HCT116 (cell line): ENCODE data around the gene HNF1B. TPM values are rescaled to one million over a fixed set of nuclear protein-coding genes. Genes with fewer than 3 reads are reported as not detected.

Source experiments
- ATAC-seq: fragments of 200-7000 bp; cut with Tn5 transposase; 2 replicates; pipeline ENCODE4 v1.9.1; 2020; ENCODE audit warnings: mild to moderate bottlenecking, moderate library complexity
- BruUV-seq: library from RNA; stranded (reverse); fragments of 400-500 nt; replicated peaks from 2 replicates; lab custom pipeline; 2021; lab: Mats Ljungman, UMichigan
- CTCF ChIA-PET: fragments of 300-600 bp; sonication (Branson Sonifier 250); formaldehyde crosslinking; loops from one replicate; lab custom pipeline; 2021; ENCODE audit warnings: antibody characterized with exemption; lab: Charles Lee
- POLR2A ChIA-PET: fragments of 300-600, 350-600 bp; sonication (Branson Sonifier 250); formaldehyde crosslinking; loops from one replicate; lab custom pipeline; 2021; ENCODE audit warnings: antibody characterized with exemption; lab: Charles Lee
- RAD21 ChIA-PET, 2 experiments: fragments of 300-600 bp; sonication (Branson Sonifier 250); formaldehyde crosslinking; loops; one replicate each; lab custom pipeline; 2023; ENCODE audit warnings: low total read pairs in 2 of 2; ENCODE audit not compliant: uncharacterized antibody in 2 of 2, unreplicated experiment in 2 of 2, low non-redundant PET in 1 of 2; lab: Charles Lee
- DNase-seq: peaks from one replicate; pipeline ENCODE4 v3.0.0-alpha.2; 2010; ENCODE audit warnings: low read depth, low spot score
- H2AFZ ChIP-seq: fragments of 200-600 bp; shearing (Covaris generic), sonication (generic); 2 replicates; pipeline ENCODE4 v1.6.1; 2017; ENCODE audit warnings: low read depth, mixed run types, mixed read lengths, antibody characterized with exemption, low read length; ENCODE audit not compliant: poor library complexity, severe bottlenecking
- H3K27ac ChIP-seq: 2 replicates; pipeline ENCODE4 v1.5.1; 2012; ENCODE audit warnings: low read depth, low read length
- H3K27me3 ChIP-seq: fragments of 200-600 bp; sonication (generic); 2 replicates; pipeline ENCODE4 v1.6.1; 2016; ENCODE audit warnings: mixed run types, low read length, mixed read lengths; ENCODE audit not compliant: insufficient read depth
- H3K36me3 ChIP-seq, 2 experiments: fragments of 200-500 bp in 1 of 2; fragments of 200-600 bp in 1 of 2; sonication (Bioruptor generic) in 1 of 2; sonication (generic) in 1 of 2; 2 replicates each; pipeline versions ENCODE4 v1.5.1 to v1.6.1; 2014 to 2016; ENCODE audit warnings: low read length in 2 of 2, inconsistent platforms in 1 of 2, mixed read lengths in 1 of 2, mixed run types in 1 of 2; ENCODE audit not compliant: insufficient read depth in 2 of 2, control insufficient read depth in 1 of 2
- H3K4me1 ChIP-seq, 2 experiments: fragments of 200-600 bp in 1 of 2; sonication (generic) in 1 of 2; 2 replicates each; pipeline versions ENCODE4 v1.5.1 to v1.6.1; 2012 to 2017; ENCODE audit warnings: low read length in 2 of 2, inconsistent platforms in 1 of 2, mild to moderate bottlenecking in 1 of 2, mixed read lengths in 1 of 2, mixed run types in 1 of 2, moderate library complexity in 1 of 2; ENCODE audit not compliant: insufficient read depth in 2 of 2, control insufficient read depth in 1 of 2
- H3K4me2 ChIP-seq: fragments of 200-600 bp; sonication (generic); 2 replicates; pipeline ENCODE4 v1.6.1; 2017; ENCODE audit warnings: mixed run types, low read length, mixed read lengths
- H3K4me3 ChIP-seq, 2 experiments: fragments of 200-600 bp in 1 of 2; sonication (generic) in 1 of 2; replicated peaks in 1 of 2; 2 replicates each; pipeline ENCODE4 v1.5.1; 2011 to 2016; ENCODE audit warnings: low read length in 2 of 2, control low read depth in 1 of 2, low read depth in 1 of 2, mild to moderate bottlenecking in 1 of 2, mixed read lengths in 1 of 2, mixed run types in 1 of 2
- H3K79me2 ChIP-seq: fragments of 200-600 bp; sonication (generic); 2 replicates; pipeline ENCODE4 v1.6.1; 2017; ENCODE audit warnings: mild to moderate bottlenecking, mixed run types, low read length, moderate library complexity, mixed read lengths; ENCODE audit not compliant: insufficient read depth
- H3K9ac ChIP-seq: fragments of 200-600 bp; sonication (generic); 2 replicates; pipeline ENCODE4 v1.6.1; 2016; ENCODE audit warnings: low read length, mixed read lengths
- H3K9me2 ChIP-seq: fragments of 200-600 bp; sonication (generic), shearing (Covaris generic); 2 replicates; pipeline ENCODE4 v1.6.1; 2017; ENCODE audit warnings: mixed run types, mild to moderate bottlenecking, moderate library complexity; ENCODE audit not compliant: insufficient read depth
- H3K9me3 ChIP-seq, 2 experiments: fragments of 200-500 bp in 1 of 2; fragments of 200-600 bp in 1 of 2; sonication (Bioruptor generic) in 1 of 2; sonication (generic) in 1 of 2; 2 replicates each; pipeline ENCODE4 v1.6.1; 2014 to 2017; ENCODE audit warnings: low read length in 2 of 2, mixed read lengths in 2 of 2, inconsistent platforms in 1 of 2, low read depth in 1 of 2, mild to moderate bottlenecking in 1 of 2, mixed run types in 1 of 2, moderate library complexity in 1 of 2; ENCODE audit not compliant: control insufficient read depth in 1 of 2, insufficient read depth in 1 of 2
- H4K20me1 ChIP-seq: fragments of 200-600 bp; sonication (generic), shearing (Covaris generic); 2 replicates; pipeline ENCODE4 v1.6.1; 2017; ENCODE audit warnings: mixed run types, mild to moderate bottlenecking, moderate library complexity; ENCODE audit not compliant: insufficient read depth
- CEBPB ChIP-seq: IDR thresholded peaks from 2 replicates; pipeline ENCODE4 v1.6.1; 2012; ENCODE audit warnings: low read depth
- ELF1 ChIP-seq: IDR thresholded peaks from 2 replicates; pipeline ENCODE4 v1.6.1; 2012; ENCODE audit warnings: low read depth, borderline replicate concordance
- EZH2 ChIP-seq: fragments of 200-600 bp; sonication (generic); IDR thresholded peaks from 2 replicates; pipeline ENCODE4 v1.6.1; 2017; ENCODE audit warnings: antibody characterized with exemption, mixed run types
- EZH2phosphoT487 ChIP-seq: fragments of 200-600 bp; IDR thresholded peaks from 2 replicates; pipeline ENCODE4 v1.6.1; 2018; ENCODE audit warnings: antibody characterized with exemption, borderline replicate concordance
- FOSL1 ChIP-seq: IDR thresholded peaks from 2 replicates; pipeline ENCODE4 v1.6.1; 2012; ENCODE audit warnings: low read depth
- POLR2AphosphoS5 ChIP-seq: IDR thresholded peaks from 2 replicates; pipeline ENCODE4 v1.6.1; 2011; ENCODE audit warnings: mild to moderate bottlenecking, low read depth, low read length, moderate library complexity
- SP1 ChIP-seq: IDR thresholded peaks from 2 replicates; pipeline ENCODE4 v1.6.1; 2012; ENCODE audit warnings: low read depth
- YY1 ChIP-seq: IDR thresholded peaks from 2 replicates; pipeline ENCODE4 v1.6.1; 2011; ENCODE audit warnings: low read length, low read depth, moderate library complexity, mild to moderate bottlenecking; ENCODE audit not compliant: insufficient replicate concordance; ENCODE audit errors: extremely low read depth
- ZFX ChIP-seq: fragments of 450-650 bp; IDR thresholded peaks from 2 replicates; pipeline ENCODE4 v1.6.1; 2017
- intact Hi-C: fragments of 100-400 bp; cut with micrococcal nuclease; formaldehyde crosslinking; loops from 2 replicates; pipeline ENCODE4 v1.10.0; 2022
- total RNA-seq: library from RNA; stranded (reverse); gene quantifications from one replicate; pipeline ENCODE4 v1.2.1, GENCODE V29; 2021; ENCODE audit not compliant: unreplicated experiment
- TF ChIP-seq, protein P1 (sequence below): IDR thresholded peaks from 2 replicates; pipeline ENCODE4 v1.6.1; 2012; ENCODE audit warnings: low read depth
- TF ChIP-seq, protein P2 (sequence below): IDR thresholded peaks from 2 replicates; pipeline ENCODE4 v1.6.1; 2012
- TF ChIP-seq, protein P3 (sequence below), 3 experiments: fragments of 200-600 bp in 1 of 3; sonication (generic) in 1 of 3; IDR thresholded peaks in 2 of 3; conservative IDR thresholded peaks in 1 of 3; 2 replicates each; pipeline ENCODE4 v1.5.1; 2012 to 2017; ENCODE audit warnings: low read depth in 2 of 3, low read length in 2 of 3, antibody characterized with exemption in 1 of 3, borderline replicate concordance in 1 of 3, control low read depth in 1 of 3, mild to moderate bottlenecking in 1 of 3, mixed read lengths in 1 of 3, mixed run types in 1 of 3, moderate library complexity in 1 of 3; ENCODE audit not compliant: insufficient read depth in 1 of 3

HNF1B gene
- total RNA-seq, 1 experiment from 2014 or later, result 3.6 TPM

DNA sequence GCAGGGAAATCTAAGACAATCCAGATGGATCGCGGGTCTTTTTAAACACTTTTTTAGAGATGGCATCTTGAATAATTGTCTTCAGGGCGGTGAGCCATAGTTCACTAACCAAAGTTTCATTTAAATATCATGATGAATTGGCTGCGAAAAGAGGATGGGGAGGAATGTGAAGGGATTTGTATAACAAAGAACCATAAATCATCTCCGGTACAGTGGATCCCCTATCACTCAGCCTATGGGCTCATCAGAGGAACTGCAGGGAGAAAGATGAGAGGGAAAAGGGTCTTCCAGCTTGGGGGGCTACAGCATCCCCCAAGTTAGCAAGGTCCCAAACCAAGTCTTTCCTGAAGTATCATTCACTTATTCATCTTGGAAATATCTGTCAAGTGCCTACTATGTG lies 84.9 kb downstream of the HNF1B start (continued):
- TF ChIP-seq ELF1 (no peak), SP1 (no peak), FOSL1 (no peak), YY1 (no peak)
- TF ChIP-seq, protein P1, sequence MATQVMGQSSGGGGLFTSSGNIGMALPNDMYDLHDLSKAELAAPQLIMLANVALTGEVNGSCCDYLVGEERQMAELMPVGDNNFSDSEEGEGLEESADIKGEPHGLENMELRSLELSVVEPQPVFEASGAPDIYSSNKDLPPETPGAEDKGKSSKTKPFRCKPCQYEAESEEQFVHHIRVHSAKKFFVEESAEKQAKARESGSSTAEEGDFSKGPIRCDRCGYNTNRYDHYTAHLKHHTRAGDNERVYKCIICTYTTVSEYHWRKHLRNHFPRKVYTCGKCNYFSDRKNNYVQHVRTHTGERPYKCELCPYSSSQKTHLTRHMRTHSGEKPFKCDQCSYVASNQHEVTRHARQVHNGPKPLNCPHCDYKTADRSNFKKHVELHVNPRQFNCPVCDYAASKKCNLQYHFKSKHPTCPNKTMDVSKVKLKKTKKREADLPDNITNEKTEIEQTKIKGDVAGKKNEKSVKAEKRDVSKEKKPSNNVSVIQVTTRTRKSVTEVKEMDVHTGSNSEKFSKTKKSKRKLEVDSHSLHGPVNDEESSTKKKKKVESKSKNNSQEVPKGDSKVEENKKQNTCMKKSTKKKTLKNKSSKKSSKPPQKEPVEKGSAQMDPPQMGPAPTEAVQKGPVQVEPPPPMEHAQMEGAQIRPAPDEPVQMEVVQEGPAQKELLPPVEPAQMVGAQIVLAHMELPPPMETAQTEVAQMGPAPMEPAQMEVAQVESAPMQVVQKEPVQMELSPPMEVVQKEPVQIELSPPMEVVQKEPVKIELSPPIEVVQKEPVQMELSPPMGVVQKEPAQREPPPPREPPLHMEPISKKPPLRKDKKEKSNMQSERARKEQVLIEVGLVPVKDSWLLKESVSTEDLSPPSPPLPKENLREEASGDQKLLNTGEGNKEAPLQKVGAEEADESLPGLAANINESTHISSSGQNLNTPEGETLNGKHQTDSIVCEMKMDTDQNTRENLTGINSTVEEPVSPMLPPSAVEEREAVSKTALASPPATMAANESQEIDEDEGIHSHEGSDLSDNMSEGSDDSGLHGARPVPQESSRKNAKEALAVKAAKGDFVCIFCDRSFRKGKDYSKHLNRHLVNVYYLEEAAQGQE, result no peak

DNA sequence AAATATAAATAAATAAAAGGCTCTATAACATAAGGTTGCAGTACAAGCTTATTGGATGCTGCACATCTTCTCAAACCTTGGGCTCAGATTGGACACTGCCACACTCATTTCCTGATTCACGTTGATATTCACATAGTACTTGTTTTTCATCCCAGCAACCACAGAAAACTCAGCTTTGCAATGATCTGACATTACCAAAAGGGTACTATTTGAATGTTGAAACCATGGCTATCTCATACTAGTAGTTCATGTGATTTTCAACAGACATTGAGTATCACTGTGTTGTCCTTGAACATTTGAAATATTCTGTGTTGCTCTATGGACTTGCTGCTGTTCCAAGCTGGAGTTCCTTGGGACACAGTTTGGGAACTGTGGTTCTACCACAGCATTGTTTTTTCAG lies 87.7 kb downstream of the HNF1B start:
- ATAC-seq, result no peak
- POLR2A ChIA-PET, result no interaction called here

More for the DNA sequence above, 87.7 kb downstream of the HNF1B start:
- H3K9me2 ChIP-seq, result no peaks in the 10 kb centered on the region
- H3K36me3 ChIP-seq, result no peaks in the 10 kb centered on the region
- H3K4me3 ChIP-seq, result no peak overlapping the region
- TF ChIP-seq POLR2AphosphoS5, result no peak
- TF ChIP-seq ZFX, result no peak
- no peak for TF ChIP-seq EZH2phosphoT487
- TF ChIP-seq, protein P2, sequence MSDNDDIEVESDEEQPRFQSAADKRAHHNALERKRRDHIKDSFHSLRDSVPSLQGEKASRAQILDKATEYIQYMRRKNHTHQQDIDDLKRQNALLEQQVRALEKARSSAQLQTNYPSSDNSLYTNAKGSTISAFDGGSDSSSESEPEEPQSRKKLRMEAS, result no peak
- TF ChIP-seq SP1, result no peak
- no peak for TF ChIP-seq YY1
- no peak for TF ChIP-seq CEBPB
- TF ChIP-seq, protein P3, sequence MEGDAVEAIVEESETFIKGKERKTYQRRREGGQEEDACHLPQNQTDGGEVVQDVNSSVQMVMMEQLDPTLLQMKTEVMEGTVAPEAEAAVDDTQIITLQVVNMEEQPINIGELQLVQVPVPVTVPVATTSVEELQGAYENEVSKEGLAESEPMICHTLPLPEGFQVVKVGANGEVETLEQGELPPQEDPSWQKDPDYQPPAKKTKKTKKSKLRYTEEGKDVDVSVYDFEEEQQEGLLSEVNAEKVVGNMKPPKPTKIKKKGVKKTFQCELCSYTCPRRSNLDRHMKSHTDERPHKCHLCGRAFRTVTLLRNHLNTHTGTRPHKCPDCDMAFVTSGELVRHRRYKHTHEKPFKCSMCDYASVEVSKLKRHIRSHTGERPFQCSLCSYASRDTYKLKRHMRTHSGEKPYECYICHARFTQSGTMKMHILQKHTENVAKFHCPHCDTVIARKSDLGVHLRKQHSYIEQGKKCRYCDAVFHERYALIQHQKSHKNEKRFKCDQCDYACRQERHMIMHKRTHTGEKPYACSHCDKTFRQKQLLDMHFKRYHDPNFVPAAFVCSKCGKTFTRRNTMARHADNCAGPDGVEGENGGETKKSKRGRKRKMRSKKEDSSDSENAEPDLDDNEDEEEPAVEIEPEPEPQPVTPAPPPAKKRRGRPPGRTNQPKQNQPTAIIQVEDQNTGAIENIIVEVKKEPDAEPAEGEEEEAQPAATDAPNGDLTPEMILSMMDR (IDR thresholded peaks at IDR 0.05 in 2 of 3, conservative IDR thresholded peaks at IDR 0.05 in 1 of 3; ENCODE audit: borderline replicate concordance in 1 of 3, insufficient read depth in 1 of 3, low read depth in 2 of 3, low read length in 2 of 3), result no peak
- no peak for TF ChIP-seq EZH2
- no peaks in the 10 kb centered on the region for H4K20me1 ChIP-seq
- BruUV-seq, result no TSS peak
- H3K27ac ChIP-seq, result no peak overlapping the region
- DNase-seq, result no peak
- ChIA-PET RAD21 (no interaction called here), CTCF (no interaction called here)
- no peaks in the 10 kb centered on the region for H3K9me3 ChIP-seq
- no peak overlapping the region for H3K4me2 ChIP-seq
- intact Hi-C loops, result no loop called here
- H2AFZ ChIP-seq, result no peak overlapping the region
- H3K27me3 ChIP-seq, result no peaks in the 10 kb centered on the region
- H3K9ac ChIP-seq, result no peak overlapping the region
- no peaks in the 10 kb centered on the region for H3K79me2 ChIP-seq
- H3K4me1 ChIP-seq, result no peaks in the 10 kb centered on the region
